K562 (cell line): Measurements from ENCODE around the gene SSX4B. TPM values are rescaled to one million over a fixed set of nuclear protein-coding genes. Genes with fewer than 3 reads are reported as not detected.
"Not testable (repeated sequence)": the region's sequence is repeated elsewhere in the genome, so short reads cannot be mapped to it uniquely, and the experiment has no call there.

Experiments
- ATAC-seq: fragments of 200-7000 bp; cut with Tn5 transposase; 3 replicates; pipeline ENCODE4 v1.9.1; 2020; ENCODE audit warnings: moderate library complexity
- BruUV-seq: library from RNA; stranded (reverse); fragments of 400-500 nt; replicated peaks from 2 replicates; lab custom pipeline; 2021; lab: Mats Ljungman, UMichigan
- CTCF ChIA-PET: fragments of 300-600 bp; formaldehyde crosslinking; extraction: SDS; loops from one replicate; lab custom pipeline; 2021; ENCODE audit warnings: low intra/inter-chr PET ratio; lab: Yijun Ruan, JAX
- POLR2A ChIA-PET: fragments of 300-600, 350-650 bp; sonication (Branson Sonifier 250); formaldehyde crosslinking; extraction: SDS; loops from one replicate; lab custom pipeline; 2021; ENCODE audit warnings: antibody characterized with exemption, inconsistent platforms; lab: Yijun Ruan, JAX
- DNase-seq, 4 experiments: peaks; one replicate each; pipeline versions ENCODE4 v3.0.0 to v3.0.0-alpha.2; 2011 to 2018; ENCODE audit warnings: low spot score in 3 of 4, mixed read lengths in 3 of 4; ENCODE audit errors: extremely low read depth in 1 of 4
- FAIRE-seq: peaks from 2 replicates; lab custom pipeline; 2011; peaks lifted over from hg19 to GRCh38; lab: Jason Lieb, UNC
- H2AFZ ChIP-seq: 2 replicates; pipeline ENCODE4 v1.6.0; 2011; ENCODE audit warnings: low read depth, low read length, control low read depth, inconsistent platforms
- H3K27ac ChIP-seq: fragments of 200-600 bp; 3 replicates; pipeline ENCODE4 v1.8.0; 2011; ENCODE audit warnings: low read depth, mild to moderate bottlenecking, control low read depth, inconsistent platforms, low read length, moderate library complexity, mixed read lengths; ENCODE audit errors: extremely low read depth
- H3K27me3 ChIP-seq, 2 experiments: fragments of 300-600 bp in 1 of 2; 2 replicates in 1 of 2; 3 replicates in 1 of 2; pipeline versions ENCODE4 v1.6.0 to v1.8.0; 2011; ENCODE audit warnings: inconsistent platforms in 2 of 2, low read length in 2 of 2, mild to moderate bottlenecking in 1 of 2, mixed read lengths in 1 of 2, moderate library complexity in 1 of 2; ENCODE audit not compliant: control insufficient read depth in 2 of 2, insufficient read depth in 2 of 2
- H3K36me3 ChIP-seq: fragments of 300-600 bp; 3 replicates; pipeline ENCODE4 v1.8.0; 2011; ENCODE audit warnings: mild to moderate bottlenecking, low read length, inconsistent platforms; ENCODE audit not compliant: control insufficient read depth, insufficient read depth
- H3K4me1 ChIP-seq, 2 experiments: fragments of 200-600 bp in 1 of 2; replicated peaks in 1 of 2; 2 replicates in 1 of 2; 3 replicates in 1 of 2; pipeline versions ENCODE4 v1.5.1 to v1.8.0; 2011; ENCODE audit warnings: inconsistent platforms in 2 of 2, low read length in 2 of 2, mild to moderate bottlenecking in 1 of 2, mixed read lengths in 1 of 2, moderate library complexity in 1 of 2; ENCODE audit not compliant: control insufficient read depth in 2 of 2, insufficient read depth in 2 of 2
- H3K4me2 ChIP-seq: 2 replicates; pipeline ENCODE4 v1.6.1; 2011; ENCODE audit warnings: low read length, control low read depth, inconsistent platforms, mixed read lengths; ENCODE audit not compliant: insufficient read depth
- H3K4me3 ChIP-seq: fragments of 200-600 bp; sonication (generic), shearing (Covaris generic); 2 replicates; pipeline ENCODE4 v1.5.1; 2016; ENCODE audit warnings: control low read depth, inconsistent platforms
- H3K79me2 ChIP-seq: fragments of 200-600 bp; 3 replicates; pipeline ENCODE4 v1.8.0; 2011; ENCODE audit warnings: low read length, inconsistent platforms; ENCODE audit not compliant: control insufficient read depth, insufficient read depth
- H3K9ac ChIP-seq, 2 experiments: 2 replicates each; pipeline versions ENCODE4 v1.6.0 to v1.6.1; 2011; ENCODE audit warnings: low read depth in 2 of 2, low read length in 2 of 2, control low read depth in 1 of 2, inconsistent platforms in 1 of 2, mild to moderate bottlenecking in 1 of 2, mixed read lengths in 1 of 2; ENCODE audit not compliant: insufficient read depth in 1 of 2
- H3K9me1 ChIP-seq: one replicate; pipeline ENCODE4 v1.6.0; 2011; ENCODE audit warnings: inconsistent platforms, mild to moderate bottlenecking, low read length, moderate library complexity; ENCODE audit not compliant: control insufficient read depth, insufficient read depth
- H3K9me3 ChIP-seq: replicated peaks from 2 replicates; pipeline ENCODE4 v1.5.1; 2011; ENCODE audit warnings: low read depth, low read length, inconsistent platforms; ENCODE audit not compliant: control insufficient read depth, insufficient read depth
- H4K20me1 ChIP-seq: replicated peaks from 2 replicates; pipeline ENCODE4 v1.6.1; 2011; ENCODE audit warnings: low read length, inconsistent platforms, mixed read lengths; ENCODE audit not compliant: control insufficient read depth, insufficient read depth
- ATF3 ChIP-seq, 2 experiments: fragments of 450-650 bp in 1 of 2; sonication (generic) in 1 of 2; formaldehyde crosslinking in 1 of 2; IDR thresholded peaks in 1 of 2; conservative IDR thresholded peaks in 1 of 2; 2 replicates each; pipeline versions ENCODE4 v1.6.1 to v1.8.1; 2016 to 2023; ENCODE audit warnings: mild to moderate bottlenecking in 2 of 2, moderate library complexity in 2 of 2, inconsistent platforms in 1 of 2, missing genetic modification reagents in 1 of 2
- E4F1 ChIP-seq: fragments of 250-450 bp; sonication (Bioruptor Pico); IDR thresholded peaks from 2 replicates; pipeline ENCODE4 v1.5.0; 2021; ENCODE audit warnings: mild to moderate bottlenecking, borderline replicate concordance
- EP400 ChIP-seq: fragments of 450-650 bp; IDR thresholded peaks from 2 replicates; pipeline ENCODE4 v1.6.1; 2017; ENCODE audit warnings: antibody characterized with exemption, mild to moderate bottlenecking, moderate library complexity
- GABPA ChIP-seq: fragments of 200-800 bp; sonication (Bioruptor generic); conservative IDR thresholded peaks from 2 replicates; pipeline ENCODE4 v1.6.1; 2016; ENCODE audit warnings: low read depth, missing genetic modification characterization, missing compliant biosample characterization
- HNRNPUL1 ChIP-seq: fragments of 200-400 bp; formaldehyde crosslinking; IDR thresholded peaks from 2 replicates; pipeline ENCODE4 v1.6.1; 2017; ENCODE audit warnings: low read length
- NFATC3 ChIP-seq: fragments of 450-650 bp; IDR thresholded peaks from 2 replicates; pipeline ENCODE4 v1.6.1; 2017; ENCODE audit warnings: mild to moderate bottlenecking
- NFIC ChIP-seq: fragments of 450-650 bp; IDR thresholded peaks from 2 replicates; pipeline ENCODE4 v1.6.1; 2017; ENCODE audit warnings: mild to moderate bottlenecking, inconsistent platforms
- SNRNP70 ChIP-seq: fragments of 200-400 bp; formaldehyde crosslinking; optimal IDR thresholded peaks from 2 replicates; pipeline ENCODE3; 2017; ENCODE audit warnings: low read depth, low read length
- TCF15 ChIP-seq: fragments of 250-450 bp; sonication (Bioruptor Pico); IDR thresholded peaks from 2 replicates; pipeline ENCODE4 v1.8.0; 2022; ENCODE audit warnings: moderate library complexity, mild to moderate bottlenecking, inconsistent platforms
- whole genome bisulfite sequencing: fragments of 100-300 bp; shearing (Covaris generic); methylation state at CpG from one replicate; pipeline ENCODE4 v1.1.6; 2016; ENCODE audit warnings: low coverage, mixed read lengths; ENCODE audit not compliant: insufficient coverage; ENCODE audit errors: missing lambda C conversion rate; 5-methylcytosine and 5-hydroxymethylcytosine counted together
- in situ Hi-C: fragments of 300-500 bp; cut with MboI; formaldehyde crosslinking; loops from 4 replicates; pipeline ENCODE4 v1.15.0; 2018; ENCODE audit warnings: inconsistent platforms, mixed read lengths
- intact Hi-C: fragments of 100-400 bp; cut with micrococcal nuclease; formaldehyde crosslinking; loops from 2 replicates; pipeline ENCODE4 v1.14.2; 2022
- polyA plus RNA-seq, 8 experiments: library from polyadenylated mRNA; depleted of rRNA in 4 of 8; stranded (reverse) in 5 of 8; unstranded in 3 of 8; fragments of >200 nt; fragmentation: Nextera tagmentation in 2 of 8; fragmentation: Illumina TruSeq in 1 of 8; extraction: Ambion mirVana in 2 of 8; extraction: Trizol in 1 of 8; gene quantifications; 2 replicates each; pipeline versions ENCODE4 v1.2.1 to v1.2.3, GENCODE V29; 2011 to 2014; ENCODE audit warnings: inconsistent platforms in 1 of 8, missing spikeins in 1 of 8
- total RNA-seq, 7 experiments: library from RNA; depleted of rRNA in 6 of 7; stranded (reverse); fragments of >200 nt in 6 of 7; fragmentation: Illumina TruSeq in 2 of 7; extraction: Trizol in 2 of 7; gene quantifications; 2 replicates each; pipeline versions ENCODE4 v1.2.1 to v1.2.3, GENCODE V29; 2011 to 2021; ENCODE audit warnings: low replicate concordance in 1 of 7

The SSX4B gene
- total and polyA plus RNA-seq, 9 of the 15 experiments (the other 6 are each of a cell fraction or from before 2014, with no cell fraction given), result 0.29 to 10.0 (median 4.9) TPM; not detected in 2

GRCh38 chrX:48359281-48359680, 52.5 kb downstream of the SSX4B start:
- peak; percentile 48; the same call in 1 of the 2 replicates for TF ChIP-seq ATF3 (IDR thresholded peaks at IDR 0.05)
- H3K4me3 ChIP-seq; DNase-seq; POLR2A ChIA-PET; H3K79me2 ChIP-seq; intact Hi-C loops; H3K27me3 ChIP-seq; H3K36me3 ChIP-seq; H3K9ac ChIP-seq; H3K9me3 ChIP-seq; H3K4me2 ChIP-seq; H3K4me1 ChIP-seq; H3K9me1 ChIP-seq; in situ Hi-C loops; CTCF ChIA-PET; FAIRE-seq; BruUV-seq; H3K27ac ChIP-seq; H4K20me1 ChIP-seq; ATAC-seq; TF ChIP-seq ATF3 (CRISPR knock-in tag; conservative IDR thresholded peaks at IDR 0.05): not testable (repeated sequence)
- 0 out of 2 replicates have a peak overlapping the region, but pooled peaks have one; percentile 39 for H2AFZ ChIP-seq
- WGBS, result 10% methylated on average over 5 of the region's 6 CpGs

- H2AFZ ChIP-seq, result no peak overlapping the region
- no peaks in the 10 kb centered on the region for H3K79me2 ChIP-seq
- TF ChIP-seq GABPA (no peak), HNRNPUL1 (no peak), EP400 (no peak), TCF15 (CRISPR knock-in tag) (no peak), SNRNP70 (no peak), NFATC3 (no peak), NFIC (no peak), E4F1 (no peak)
- TF ChIP-seq, all 486 proteins: peak for 0
- Histone ChIP-seq H3K9me1 (no peaks in the 10 kb centered on the region), H3K27ac (no peak overlapping the region), H4K20me1 (no peaks in the 10 kb centered on the region), H3K9me3 (no peaks in the 10 kb centered on the region), H3K4me3 (no peak overlapping the region), H3K36me3 (no peaks in the 10 kb centered on the region), H3K4me1 (no peaks in the 10 kb centered on the region), H3K9ac (no peak overlapping the region), H3K27me3 (no peaks in the 10 kb centered on the region), H3K4me2 (no peak overlapping the region)
- in situ Hi-C loops (no loop called here), intact Hi-C loops (no loop called here)
- WGBS, result 42% methylated on average over 6 of the region's 8 CpGs
- ATAC-seq (no peak), DNase-seq (no peak), FAIRE-seq (no peak)
- CTCF ChIA-PET, result no interaction called here
- POLR2A ChIA-PET, result no interaction called here
- BruUV-seq, result no TSS peak
These were observed 54.1 kb downstream of the SSX4B start for GRCh38 chrX:48357681-48358080.
